ENCODE results near the gene DENND6B.
"Not testable (repeated sequence)": the region's sequence is repeated elsewhere in the genome, so short reads cannot be mapped to it uniquely, and the experiment has no call there.

Gene DENND6B

GRCh38 chr22:50274311-50274710, 52.5 kb downstream of the DENND6B start:
- peak; percentile 64 for DNase-seq (ENCODE audit: low read depth)
- H3K4me3 ChIP-seq (ENCODE audit: low read depth, low read length), result no peak overlapping the region
- TF ChIP-seq MYC (IDR thresholded peaks at IDR 0.05; ENCODE audit: low read depth, low read length), result no peak
- TF ChIP-seq, protein P1, sequence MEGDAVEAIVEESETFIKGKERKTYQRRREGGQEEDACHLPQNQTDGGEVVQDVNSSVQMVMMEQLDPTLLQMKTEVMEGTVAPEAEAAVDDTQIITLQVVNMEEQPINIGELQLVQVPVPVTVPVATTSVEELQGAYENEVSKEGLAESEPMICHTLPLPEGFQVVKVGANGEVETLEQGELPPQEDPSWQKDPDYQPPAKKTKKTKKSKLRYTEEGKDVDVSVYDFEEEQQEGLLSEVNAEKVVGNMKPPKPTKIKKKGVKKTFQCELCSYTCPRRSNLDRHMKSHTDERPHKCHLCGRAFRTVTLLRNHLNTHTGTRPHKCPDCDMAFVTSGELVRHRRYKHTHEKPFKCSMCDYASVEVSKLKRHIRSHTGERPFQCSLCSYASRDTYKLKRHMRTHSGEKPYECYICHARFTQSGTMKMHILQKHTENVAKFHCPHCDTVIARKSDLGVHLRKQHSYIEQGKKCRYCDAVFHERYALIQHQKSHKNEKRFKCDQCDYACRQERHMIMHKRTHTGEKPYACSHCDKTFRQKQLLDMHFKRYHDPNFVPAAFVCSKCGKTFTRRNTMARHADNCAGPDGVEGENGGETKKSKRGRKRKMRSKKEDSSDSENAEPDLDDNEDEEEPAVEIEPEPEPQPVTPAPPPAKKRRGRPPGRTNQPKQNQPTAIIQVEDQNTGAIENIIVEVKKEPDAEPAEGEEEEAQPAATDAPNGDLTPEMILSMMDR (IDR thresholded peaks at IDR 0.05; ENCODE audit: low read depth, low read length), result peak; percentile 21
- no peak for TF ChIP-seq POLR2A (IDR thresholded peaks at IDR 0.05; ENCODE audit: extremely low read depth, insufficient read length)
- TF ChIP-seq, protein P2, sequence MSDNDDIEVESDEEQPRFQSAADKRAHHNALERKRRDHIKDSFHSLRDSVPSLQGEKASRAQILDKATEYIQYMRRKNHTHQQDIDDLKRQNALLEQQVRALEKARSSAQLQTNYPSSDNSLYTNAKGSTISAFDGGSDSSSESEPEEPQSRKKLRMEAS (IDR thresholded peaks at IDR 0.05; ENCODE audit: low read depth, low read length), result no peak

- not testable (repeated sequence) for H3K4me3 ChIP-seq (ENCODE audit: low read depth, low read length); DNase-seq (ENCODE audit: low read depth)
Observed at GRCh38 chr22:50273781-50274180, 53.0 kb downstream of the DENND6B start.

GRCh38 chr22:50273352-50273751, 53.5 kb downstream of the DENND6B start:
- not testable (repeated sequence) for DNase-seq (ENCODE audit: low read depth); H3K4me3 ChIP-seq (ENCODE audit: low read depth, low read length)

DNA sequence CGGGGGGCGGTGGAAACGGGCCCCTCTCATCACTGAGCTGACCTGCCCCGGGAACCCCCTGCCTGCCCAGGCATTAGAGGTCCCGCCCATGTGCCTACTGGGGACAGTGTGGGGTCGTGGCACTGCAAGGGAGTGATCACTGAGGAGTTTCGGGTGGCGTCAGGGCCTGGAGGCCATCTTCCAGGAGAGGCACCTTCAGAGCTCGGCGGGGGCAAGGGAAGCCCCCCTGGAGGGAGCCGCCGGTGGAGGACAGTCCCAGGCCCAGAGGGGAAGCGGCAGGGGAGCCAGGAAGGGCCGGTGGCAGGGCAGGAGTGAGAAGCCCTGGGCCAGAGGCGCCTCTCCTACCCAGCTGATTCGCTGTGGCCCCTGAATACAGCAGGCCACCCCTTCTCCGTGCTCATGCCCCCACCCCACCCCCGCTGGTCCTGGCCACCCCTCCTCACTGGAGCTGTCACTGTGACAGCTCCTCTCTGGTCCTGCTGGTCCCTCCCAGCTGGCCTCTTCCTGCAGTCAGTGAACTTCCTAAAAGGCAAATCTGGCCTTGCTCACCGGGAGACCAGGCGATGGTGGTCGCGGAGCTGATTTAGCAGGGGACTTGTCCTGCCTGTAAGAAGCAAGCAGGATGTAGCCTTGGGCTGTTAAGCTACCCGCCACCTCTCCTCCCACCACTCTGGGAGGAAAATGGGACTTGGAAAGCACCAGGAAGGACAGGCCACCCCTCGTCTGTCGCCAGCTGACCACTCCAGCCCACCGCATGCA, 54.6 kb downstream of the DENND6B start:
- peak; percentile 39 for DNase-seq (ENCODE audit: low read depth)
- TF ChIP-seq, protein P1 (IDR thresholded peaks at IDR 0.05; ENCODE audit: low read depth, low read length), result no peak
- TF ChIP-seq POLR2A (IDR thresholded peaks at IDR 0.05; ENCODE audit: extremely low read depth, insufficient read length), result no peak
- TF ChIP-seq, protein P2 (IDR thresholded peaks at IDR 0.05; ENCODE audit: low read depth, low read length), result no peak
- TF ChIP-seq MYC (IDR thresholded peaks at IDR 0.05; ENCODE audit: low read depth, low read length), result no peak
- no peak overlapping the region for H3K4me3 ChIP-seq (ENCODE audit: low read depth, low read length)

- no peak for TF ChIP-seq MYC (IDR thresholded peaks at IDR 0.05; ENCODE audit: low read depth, low read length)
- TF ChIP-seq, protein P1 (IDR thresholded peaks at IDR 0.05; ENCODE audit: low read depth, low read length), result no peak
- TF ChIP-seq, protein P2 (IDR thresholded peaks at IDR 0.05; ENCODE audit: low read depth, low read length), result no peak
- TF ChIP-seq POLR2A (IDR thresholded peaks at IDR 0.05; ENCODE audit: extremely low read depth, insufficient read length), result no peak
- H3K4me3 ChIP-seq (ENCODE audit: low read depth, low read length), result no peak overlapping the region
- DNase-seq (ENCODE audit: low read depth), result peak; percentile 77
Observed at GRCh38 chr22:50271519-50271970, 55.3 kb downstream of the DENND6B start.

- peak overlapping the region; percentile 34 for H3K4me3 ChIP-seq (ENCODE audit: low read depth, low read length)
- TF ChIP-seq, protein P2 (IDR thresholded peaks at IDR 0.05; ENCODE audit: low read depth, low read length), result 0 out of 2 replicates have a peak, but pooled peaks have one; percentile 34
- no peak for TF ChIP-seq POLR2A (IDR thresholded peaks at IDR 0.05; ENCODE audit: extremely low read depth, insufficient read length)
- DNase-seq (ENCODE audit: low read depth), result peak; percentile 83
Observed at GRCh38 chr22:50270666-50271394, 56.0 kb downstream of the DENND6B start.

DNA sequence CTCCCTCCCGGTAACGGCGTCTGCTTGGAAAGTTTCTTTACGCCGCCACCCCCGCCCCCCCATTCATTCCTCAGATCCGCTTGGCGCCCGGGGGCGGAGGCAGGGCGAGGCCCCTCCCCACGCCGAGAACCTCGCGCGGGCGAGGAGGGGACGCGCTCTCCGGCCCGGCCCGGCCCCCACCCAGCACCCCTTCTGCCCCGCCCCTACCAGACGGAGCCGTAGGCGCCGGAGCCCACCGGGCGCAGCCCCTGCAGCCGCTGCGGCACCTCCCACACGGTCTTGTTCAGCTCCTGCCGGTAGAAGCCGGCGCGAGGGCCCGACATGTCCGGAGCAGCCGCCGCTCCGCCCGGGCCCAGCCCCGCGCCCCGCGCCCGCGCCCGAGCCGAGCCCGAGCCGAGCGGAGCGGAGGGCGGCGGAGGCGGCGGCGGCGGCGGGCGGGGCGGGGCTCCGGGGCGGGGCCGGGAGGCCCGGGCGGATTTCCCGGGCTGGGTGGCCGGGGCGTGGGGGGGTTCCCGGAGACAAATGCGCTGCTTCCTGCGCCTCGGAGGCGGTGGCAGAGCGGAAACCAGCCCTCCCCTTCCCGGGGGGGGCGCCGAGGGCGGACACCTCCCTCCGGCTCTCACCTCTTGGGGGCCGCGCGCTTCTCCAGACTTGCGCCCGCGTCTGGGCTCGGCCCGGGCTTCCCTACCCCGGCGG, 56.7 kb downstream of the DENND6B start, which contains the start of gene MAPK11:
Gene MAPK11, minus strand, starts transcription at position 411 of the 696 bp plus-strand sequence. Its CDS starts 88 bp downstream, at position 323.
- peak; percentile 65 for DNase-seq (ENCODE audit: low read depth)
- TF ChIP-seq, protein P2 (IDR thresholded peaks at IDR 0.05; ENCODE audit: low read depth, low read length), result no peak
- TF ChIP-seq, protein P1 (IDR thresholded peaks at IDR 0.05; ENCODE audit: low read depth, low read length), result no peak
- TF ChIP-seq POLR2A (IDR thresholded peaks at IDR 0.05; ENCODE audit: extremely low read depth, insufficient read length), result no peak
- no peak for TF ChIP-seq MYC (IDR thresholded peaks at IDR 0.05; ENCODE audit: low read depth, low read length)

More for the DNA sequence above, 56.7 kb downstream of the DENND6B start, which contains the start of gene MAPK11:
- H3K4me3 ChIP-seq (ENCODE audit: low read depth, low read length), result peak within 1 kb of the TSS; percentile 34
